Neural cell (in vitro differentiated cells): ENCODE data around the gene PRAC2. TPM values are rescaled to one million over a fixed set of nuclear protein-coding genes. Genes with fewer than 3 reads are reported as not detected.

Experiments
- H2AFZ ChIP-seq: fragments of 200-600, 300-800 bp; sonication (generic), shearing (Covaris generic); 2 replicates; pipeline ENCODE4 v1.6.0; 2014; ENCODE audit warnings: low read depth, mild to moderate bottlenecking, antibody characterized with exemption, low read length, moderate library complexity
- H3F3A ChIP-seq: fragments of 200-600 bp; shearing (Covaris generic); 2 replicates; pipeline ENCODE4 v1.6.1; 2016; ENCODE audit warnings: mild to moderate bottlenecking, moderate library complexity, mixed read lengths, antibody characterized with exemption, low read length; ENCODE audit not compliant: insufficient read depth, poor library complexity, severe bottlenecking
- H3K27ac ChIP-seq: fragments of 200-600, 300-800 bp; sonication (generic), shearing (Covaris generic); 2 replicates; pipeline ENCODE4 v1.5.1; 2014; ENCODE audit warnings: mild to moderate bottlenecking, low read length, moderate library complexity
- H3K27me3 ChIP-seq: fragments of 300-800, 200-600 bp; sonication (generic), shearing (Covaris generic); 2 replicates; pipeline ENCODE4 v1.6.0; 2014; ENCODE audit warnings: mild to moderate bottlenecking, low read depth, low read length, moderate library complexity; ENCODE audit not compliant: insufficient read depth
- H3K36me3 ChIP-seq: fragments of 300-800, 200-600 bp; sonication (generic), shearing (Covaris generic); 2 replicates; pipeline ENCODE4 v1.5.1; 2014; ENCODE audit warnings: mild to moderate bottlenecking, antibody characterized with exemption, low read length, moderate library complexity; ENCODE audit not compliant: insufficient read depth
- H3K4me2 ChIP-seq: fragments of 300-800, 200-600 bp; sonication (generic), shearing (Covaris generic); 2 replicates; pipeline ENCODE4 v1.6.0; 2014; ENCODE audit warnings: mild to moderate bottlenecking, low read length
- H3K4me3 ChIP-seq: fragments of 300-800, 200-600 bp; sonication (generic), shearing (Covaris generic); 2 replicates; pipeline ENCODE4 v1.5.1; 2014; ENCODE audit warnings: mild to moderate bottlenecking, low read length, moderate library complexity
- H3K79me2 ChIP-seq: fragments of 200-600 bp; shearing (Covaris generic); replicated peaks from 2 replicates; pipeline ENCODE4 v1.6.0; 2014; ENCODE audit warnings: mild to moderate bottlenecking, low read length, moderate library complexity; ENCODE audit not compliant: insufficient read depth
- H3K9ac ChIP-seq: fragments of 300-800, 200-600 bp; sonication (generic), shearing (Covaris generic); 2 replicates; pipeline ENCODE4 v1.6.1; 2016; ENCODE audit warnings: mild to moderate bottlenecking, low read length, mixed read lengths
- H3K9me2 ChIP-seq: fragments of 200-600 bp; shearing (Covaris generic); 2 replicates; pipeline ENCODE4 v1.6.1; 2016; ENCODE audit warnings: mild to moderate bottlenecking, low read length, mixed read lengths; ENCODE audit not compliant: insufficient read depth
- H3K9me3 ChIP-seq: fragments of 200-600, 300-800 bp; sonication (generic), shearing (Covaris generic); 2 replicates; pipeline ENCODE4 v1.6.1; 2016; ENCODE audit warnings: mild to moderate bottlenecking, mixed run types, low read length, moderate library complexity, mixed read lengths
- H4K20me1 ChIP-seq: fragments of 200-600 bp; shearing (Covaris generic); 2 replicates; pipeline ENCODE4 v1.6.1; 2016; ENCODE audit warnings: mild to moderate bottlenecking, mixed run types; ENCODE audit not compliant: insufficient read depth
- CTCF ChIP-seq: fragments of 450-650 bp; IDR thresholded peaks from 2 replicates; pipeline ENCODE4 v1.5.1; 2014; ENCODE audit warnings: antibody characterized with exemption, mild to moderate bottlenecking, moderate library complexity; ENCODE audit not compliant: poor library complexity, severe bottlenecking
- EP300 ChIP-seq: fragments of 450-650 bp; conservative IDR thresholded peaks from 2 replicates; pipeline ENCODE4 v1.6.1; 2014; ENCODE audit warnings: antibody characterized with exemption, mild to moderate bottlenecking, moderate library complexity; ENCODE audit not compliant: poor library complexity, severe bottlenecking
- EZH2 ChIP-seq: fragments of 200-600, 300-800 bp; shearing (Covaris generic), sonication (generic); IDR thresholded peaks from 2 replicates; pipeline ENCODE4 v1.6.1; 2014; ENCODE audit warnings: antibody characterized with exemption, low read length, borderline replicate concordance, mild to moderate bottlenecking; ENCODE audit not compliant: insufficient read depth, poor library complexity, severe bottlenecking
- MXI1 ChIP-seq: fragments of 450-650 bp; conservative IDR thresholded peaks from 2 replicates; pipeline ENCODE4 v1.6.1; 2014; ENCODE audit warnings: antibody characterized with exemption, mild to moderate bottlenecking; ENCODE audit not compliant: poor library complexity, severe bottlenecking
- POLR2AphosphoS5 ChIP-seq: IDR thresholded peaks from 2 replicates; pipeline ENCODE4 v1.6.1; 2012
- RAD21 ChIP-seq: fragments of 450-650 bp; conservative IDR thresholded peaks from 2 replicates; pipeline ENCODE4 v1.6.1; 2014; ENCODE audit warnings: antibody characterized with exemption, mild to moderate bottlenecking, moderate library complexity
- REST ChIP-seq: IDR thresholded peaks from 2 replicates; pipeline ENCODE4 v1.6.1; 2012; ENCODE audit warnings: borderline replicate concordance
- SMC3 ChIP-seq: fragments of 450-650 bp; conservative IDR thresholded peaks from 2 replicates; pipeline ENCODE4 v1.6.1; 2014; ENCODE audit warnings: antibody characterized with exemption, mild to moderate bottlenecking, moderate library complexity; ENCODE audit not compliant: poor library complexity
- TAF1 ChIP-seq: IDR thresholded peaks from 2 replicates; pipeline ENCODE4 v1.6.1; 2012; ENCODE audit warnings: low read depth
- polyA plus RNA-seq: library from polyadenylated mRNA; depleted of rRNA; stranded (reverse); fragments of >200 nt; gene quantifications from 2 replicates; pipeline ENCODE4 v1.2.3, GENCODE V29; 2014

Gene PRAC2
- polyA plus RNA-seq, 1 donor from 2014 or later: not detected

DNA sequence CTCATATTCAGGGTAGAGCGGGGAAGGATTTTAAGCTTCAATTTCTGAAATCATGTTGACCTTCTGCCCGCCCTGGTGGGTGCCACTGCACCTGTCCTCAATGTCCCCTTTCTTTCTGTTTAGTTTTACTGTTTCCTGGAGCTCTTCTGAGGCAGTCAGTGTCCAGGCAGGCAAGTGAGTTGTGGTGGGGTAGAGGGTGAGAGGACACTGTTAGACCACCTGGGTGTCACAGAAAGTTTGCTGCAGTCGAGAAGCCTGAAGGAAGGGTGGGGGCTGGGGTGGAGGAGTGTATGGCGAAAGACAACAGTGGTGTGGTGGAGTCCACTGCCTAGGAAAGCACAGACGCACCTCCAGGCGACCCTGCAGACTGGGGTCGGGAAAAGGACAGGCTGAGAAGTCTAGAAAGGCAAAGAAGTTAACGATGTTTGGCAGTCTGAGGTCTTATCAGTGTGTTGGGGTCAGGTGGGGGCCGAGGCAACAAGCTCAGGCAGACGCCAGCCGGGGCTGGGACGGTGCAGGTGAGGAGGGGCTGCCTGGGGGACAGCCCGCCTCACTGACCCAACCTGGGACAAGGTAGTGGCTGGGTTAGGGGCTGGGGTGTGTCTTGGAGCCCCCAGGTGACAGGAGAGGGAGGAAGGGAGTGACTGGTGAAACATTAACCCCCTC lies 28.9 kb downstream of the PRAC2 start:
- no peak overlapping the region for H2AFZ ChIP-seq
- H3K27ac ChIP-seq: no peak overlapping the region
- H3K4me3 ChIP-seq: no peak overlapping the region
- H3K36me3 ChIP-seq: no peaks in the 10 kb centered on the region
- no peak overlapping the region for H3K4me2 ChIP-seq
- no peaks in the 10 kb centered on the region for H3F3A ChIP-seq
- H3K9me3 ChIP-seq: no peaks in the 10 kb centered on the region
- TF ChIP-seq REST (no peak), MXI1 (no peak), CTCF (no peak), TAF1 (no peak), POLR2AphosphoS5 (no peak), EZH2 (no peak), EP300 (no peak), RAD21 (no peak), SMC3 (no peak)
- H3K9me2 ChIP-seq: no peaks in the 10 kb centered on the region
- H3K9ac ChIP-seq: no peak overlapping the region
- H3K27me3 ChIP-seq: peaks cover 100% of the 10 kb centered on the region
- no peaks in the 10 kb centered on the region for H4K20me1 ChIP-seq
- no peaks in the 10 kb centered on the region for H3K79me2 ChIP-seq

GRCh38 chr17:48752399-48753288 lies 29.7 kb downstream of the PRAC2 start:
- H3K9me3 ChIP-seq: no peaks in the 10 kb centered on the region
- peaks cover 100% of the 10 kb centered on the region for H3K27me3 ChIP-seq
- H3K9me2 ChIP-seq: no peaks in the 10 kb centered on the region
- no peaks in the 10 kb centered on the region for H3K36me3 ChIP-seq
- no peak overlapping the region for H2AFZ ChIP-seq
- no peak overlapping the region for H3K27ac ChIP-seq
- no peaks in the 10 kb centered on the region for H3K79me2 ChIP-seq
- no peak overlapping the region for H3K9ac ChIP-seq
- no peaks in the 10 kb centered on the region for H3F3A ChIP-seq
- H4K20me1 ChIP-seq: no peaks in the 10 kb centered on the region
- H3K4me3 ChIP-seq: no peak overlapping the region
- no peak overlapping the region for H3K4me2 ChIP-seq
- TF ChIP-seq SMC3 (no peak), MXI1 (no peak), TAF1 (no peak), EP300 (no peak), EZH2 (no peak), RAD21 (no peak), POLR2AphosphoS5 (no peak), CTCF (no peak), REST (no peak)
